B cell (primary cell): ENCODE measurements around the gene CEP295NL. TPM values are rescaled to one million over a fixed set of nuclear protein-coding genes. Genes with fewer than 3 reads are reported as not detected.

ENCODE experiments used
- ATAC-seq: fragments of 200-7000 bp; cut with Tn5 transposase; one replicate; pipeline ENCODE4 v1.10.0; 2021; ENCODE audit warnings: low read depth, mild to moderate bottlenecking, moderate number of reproducible peaks, moderate library complexity
- CTCF ChIA-PET: fragments of 350-600 bp; sonication (Branson Sonifier 250); formaldehyde crosslinking; loops from one replicate; lab custom pipeline; 2021; ENCODE audit warnings: antibody characterized with exemption, inconsistent platforms; lab: Charles Lee
- POLR2A ChIA-PET: fragments of 350-600 bp; sonication (Branson Sonifier 250); formaldehyde crosslinking; loops from one replicate; lab custom pipeline; 2021; ENCODE audit warnings: antibody characterized with exemption; lab: Charles Lee
- DNase-seq: peaks from one replicate; pipeline ENCODE4 v3.0.0; 2013
- H2AFZ ChIP-seq: 2 replicates; pipeline ENCODE4 v1.6.1; 2012; ENCODE audit warnings: mild to moderate bottlenecking, low read depth, low read length; ENCODE audit not compliant: insufficient read depth, poor library complexity, severe bottlenecking
- H3K27ac ChIP-seq, 2 donors: 1 replicate in 1 of 2; 2 replicates in 1 of 2; pipeline ENCODE4 v1.5.1; 2012 to 2013; ENCODE audit warnings: low read length in 2 of 2, mild to moderate bottlenecking in 2 of 2, moderate library complexity in 1 of 2
- H3K27me3 ChIP-seq, 4 experiments: fragments of 200-600 bp in 1 of 4; sonication (generic) in 1 of 4; replicated peaks in 1 of 4; 1 replicate in 2 of 4; 2 replicates in 2 of 4; pipeline versions ENCODE4 v1.6.1 to v1.7.0; 2013 to 2016; ENCODE audit warnings: low read length in 3 of 4, mild to moderate bottlenecking in 2 of 4, mixed read lengths in 1 of 4, moderate library complexity in 1 of 4; ENCODE audit not compliant: insufficient read depth in 4 of 4, control insufficient read depth in 3 of 4; ENCODE audit errors: control extremely low read depth in 1 of 4
- H3K36me3 ChIP-seq, 2 experiments: replicated peaks in 1 of 2; 1 replicate in 1 of 2; 2 replicates in 1 of 2; pipeline versions ENCODE4 v1.6.1 to v1.7.1; 2013; ENCODE audit warnings: low read length in 1 of 2; ENCODE audit not compliant: insufficient read depth in 2 of 2, control insufficient read depth in 1 of 2; ENCODE audit errors: control extremely low read depth in 1 of 2, extremely low read depth in 1 of 2
- H3K4me1 ChIP-seq, 2 donors: fragments of 200-600 bp in 1 of 2; sonication (generic) in 1 of 2; 1 replicate in 1 of 2; 2 replicates in 1 of 2; pipeline versions ENCODE4 v1.5.1 to v1.6.1; 2013 to 2017; ENCODE audit warnings: low read length in 2 of 2; ENCODE audit not compliant: control insufficient read depth in 2 of 2, insufficient read depth in 2 of 2
- H3K4me2 ChIP-seq: replicated peaks from 2 replicates; pipeline ENCODE3; 2012; ENCODE audit warnings: mild to moderate bottlenecking, low read depth, low read length; ENCODE audit not compliant: poor library complexity, severe bottlenecking
- H3K4me3 ChIP-seq, 5 experiments: fragments of 200-600 bp in 1 of 5; sonication (generic) in 1 of 5; 1 replicate in 3 of 5; 2 replicates in 2 of 5; pipeline versions ENCODE4 v1.5.1 to v1.7.0; 2011 to 2016; ENCODE audit warnings: low read length in 4 of 5, mild to moderate bottlenecking in 4 of 5, low read depth in 2 of 5, control low read depth in 1 of 5, moderate library complexity in 1 of 5; ENCODE audit not compliant: insufficient read depth in 1 of 5; ENCODE audit errors: control extremely low read depth in 1 of 5, extremely low read depth in 1 of 5
- H3K79me2 ChIP-seq: fragments of 200-600 bp; sonication (generic); one replicate; pipeline ENCODE4 v1.6.0; 2016; ENCODE audit warnings: low read length; ENCODE audit not compliant: control insufficient read depth, insufficient read depth
- H3K9ac ChIP-seq: fragments of 200-600 bp; sonication (generic); 2 replicates; pipeline ENCODE4 v1.6.1; 2017; ENCODE audit warnings: mild to moderate bottlenecking, low read length, moderate library complexity
- H3K9me3 ChIP-seq, 3 donors: one replicate each; pipeline versions ENCODE4 v1.6.1 to v1.7.1; 2013; ENCODE audit warnings: low read length in 2 of 3; ENCODE audit not compliant: control insufficient read depth in 2 of 3, insufficient read depth in 1 of 3; ENCODE audit errors: control extremely low read depth in 1 of 3
- H4K20me1 ChIP-seq: 2 replicates; pipeline ENCODE4 v1.6.0; 2012; ENCODE audit warnings: mild to moderate bottlenecking, low read length; ENCODE audit not compliant: insufficient read depth, control insufficient read depth, poor library complexity, severe bottlenecking
- H3K27ac Mint-ChIP-seq: one replicate; pipeline ENCODE4 v1.8.0; 2021; ENCODE audit warnings: mixed read lengths
- H3K27me3 Mint-ChIP-seq: one replicate; pipeline ENCODE4 v1.8.0; 2021; ENCODE audit warnings: mixed read lengths
- H3K4me1 Mint-ChIP-seq: one replicate; pipeline ENCODE4 v1.8.0; 2021; ENCODE audit warnings: mixed read lengths
- H3K4me3 Mint-ChIP-seq: one replicate; pipeline ENCODE4 v1.8.0; 2021; ENCODE audit warnings: mixed read lengths
- H3K9me3 Mint-ChIP-seq: one replicate; pipeline ENCODE4 v1.8.0; 2022; ENCODE audit warnings: mixed read lengths; ENCODE audit not compliant: insufficient read depth
- EZH2 ChIP-seq: IDR thresholded peaks from 2 replicates; pipeline ENCODE4 v1.6.1; 2012; ENCODE audit warnings: borderline replicate concordance, low read depth, mild to moderate bottlenecking, moderate library complexity, low read length; ENCODE audit not compliant: insufficient read depth, poor library complexity, severe bottlenecking
- WGBS: methylation state at CpG from one replicate; pipeline ENCODE4 v1.1.5; 2013; ENCODE audit warnings: missing lambda C conversion rate; ENCODE audit not compliant: insufficient coverage; 5-methylcytosine and 5-hydroxymethylcytosine counted together
- intact Hi-C: fragments of 100-400 bp; cut with micrococcal nuclease; formaldehyde crosslinking; loops from one replicate; pipeline ENCODE4 v1.10.0; 2022
- polyA plus RNA-seq: library from polyadenylated mRNA; depleted of rRNA; stranded (reverse); fragments of >200 nt; gene quantifications from 2 replicates; pipeline ENCODE4 v1.2.3, GENCODE V29; 2012
- total RNA-seq, 2 donors: library from RNA; stranded (reverse); fragments of 120-200 nt in 1 of 2; gene quantifications; 1 replicate in 1 of 2; 2 replicates in 1 of 2; pipeline versions ENCODE4 v1.2.3 to v1.2.4, GENCODE V29; 2013 to 2022
- TF ChIP-seq, protein P1 (sequence below): fragments of 200-600 bp; IDR thresholded peaks from one replicate; pipeline ENCODE4 v1.8.0; 2022; ENCODE audit warnings: antibody characterized with exemption, mild to moderate bottlenecking

The CEP295NL gene
- total and polyA plus RNA-seq, 2 donors (not counting 1 experiment from before 2014, with no cell fraction given): 0.09 to 1.3 TPM

DNA sequence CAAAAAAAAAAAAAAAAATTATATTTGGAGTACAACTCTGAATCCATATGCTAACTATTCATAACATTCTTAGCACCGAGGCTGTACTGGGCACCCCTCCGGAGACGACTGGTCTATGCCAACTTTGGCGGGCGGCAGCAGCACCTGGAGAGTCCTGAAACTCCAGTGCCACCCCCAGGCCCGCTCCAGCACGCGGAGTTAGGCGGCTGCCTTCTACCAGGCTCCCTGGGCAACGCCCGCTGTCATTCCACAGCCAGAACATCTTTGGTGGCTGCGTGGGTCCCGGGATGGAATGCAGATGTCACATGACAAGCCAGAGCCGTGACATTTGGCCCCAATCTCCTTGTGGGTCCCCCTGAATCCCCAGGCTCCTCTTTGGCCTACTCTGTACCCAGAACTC is 16.0 kb upstream of the CEP295NL start:
- H3K4me3 Mint-ChIP-seq: no peak overlapping the region
- peaks cover 16 to 24% of the 10 kb centered on the region in 2 donors for H3K4me1 ChIP-seq
- peaks cover 9% of the 10 kb centered on the region for H3K79me2 ChIP-seq
- no peaks in the 10 kb centered on the region for H3K36me3 ChIP-seq
- H3K9ac ChIP-seq: no peak overlapping the region
- DNase-seq (no peak), ATAC-seq (no peak)
- H3K4me3 ChIP-seq: no peak overlapping the region
- no peak overlapping the region for H3K4me2 ChIP-seq
- H3K27me3 Mint-ChIP-seq: peaks cover 7% of the 10 kb centered on the region
- no peak for TF ChIP-seq EZH2
- TF ChIP-seq, protein P1, sequence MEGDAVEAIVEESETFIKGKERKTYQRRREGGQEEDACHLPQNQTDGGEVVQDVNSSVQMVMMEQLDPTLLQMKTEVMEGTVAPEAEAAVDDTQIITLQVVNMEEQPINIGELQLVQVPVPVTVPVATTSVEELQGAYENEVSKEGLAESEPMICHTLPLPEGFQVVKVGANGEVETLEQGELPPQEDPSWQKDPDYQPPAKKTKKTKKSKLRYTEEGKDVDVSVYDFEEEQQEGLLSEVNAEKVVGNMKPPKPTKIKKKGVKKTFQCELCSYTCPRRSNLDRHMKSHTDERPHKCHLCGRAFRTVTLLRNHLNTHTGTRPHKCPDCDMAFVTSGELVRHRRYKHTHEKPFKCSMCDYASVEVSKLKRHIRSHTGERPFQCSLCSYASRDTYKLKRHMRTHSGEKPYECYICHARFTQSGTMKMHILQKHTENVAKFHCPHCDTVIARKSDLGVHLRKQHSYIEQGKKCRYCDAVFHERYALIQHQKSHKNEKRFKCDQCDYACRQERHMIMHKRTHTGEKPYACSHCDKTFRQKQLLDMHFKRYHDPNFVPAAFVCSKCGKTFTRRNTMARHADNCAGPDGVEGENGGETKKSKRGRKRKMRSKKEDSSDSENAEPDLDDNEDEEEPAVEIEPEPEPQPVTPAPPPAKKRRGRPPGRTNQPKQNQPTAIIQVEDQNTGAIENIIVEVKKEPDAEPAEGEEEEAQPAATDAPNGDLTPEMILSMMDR: no peak
- no peaks in the 10 kb centered on the region for H3K9me3 ChIP-seq
- H2AFZ ChIP-seq: no peak overlapping the region
- WGBS: 95% methylated on average over 14 of the region's 14 CpGs
- intact Hi-C loops: no loop called here
- H3K27ac Mint-ChIP-seq: no peak overlapping the region
- no peaks in the 10 kb centered on the region for H4K20me1 ChIP-seq
- peaks cover 0 to 3% (median 0%) of the 10 kb centered on the region in 4 experiments for H3K27me3 ChIP-seq
- peaks cover 16% of the 10 kb centered on the region for H3K4me1 Mint-ChIP-seq
- no peak overlapping the region for H3K27ac ChIP-seq
- CTCF ChIA-PET: interaction anchor here (0.7 kb wide), 1 partner anchor 53 kb away, joined by 3 read pairs; no protein-coding TSS in a partner anchor
- POLR2A ChIA-PET: no interaction called here
- H3K9me3 Mint-ChIP-seq: no peaks in the 10 kb centered on the region

DNA sequence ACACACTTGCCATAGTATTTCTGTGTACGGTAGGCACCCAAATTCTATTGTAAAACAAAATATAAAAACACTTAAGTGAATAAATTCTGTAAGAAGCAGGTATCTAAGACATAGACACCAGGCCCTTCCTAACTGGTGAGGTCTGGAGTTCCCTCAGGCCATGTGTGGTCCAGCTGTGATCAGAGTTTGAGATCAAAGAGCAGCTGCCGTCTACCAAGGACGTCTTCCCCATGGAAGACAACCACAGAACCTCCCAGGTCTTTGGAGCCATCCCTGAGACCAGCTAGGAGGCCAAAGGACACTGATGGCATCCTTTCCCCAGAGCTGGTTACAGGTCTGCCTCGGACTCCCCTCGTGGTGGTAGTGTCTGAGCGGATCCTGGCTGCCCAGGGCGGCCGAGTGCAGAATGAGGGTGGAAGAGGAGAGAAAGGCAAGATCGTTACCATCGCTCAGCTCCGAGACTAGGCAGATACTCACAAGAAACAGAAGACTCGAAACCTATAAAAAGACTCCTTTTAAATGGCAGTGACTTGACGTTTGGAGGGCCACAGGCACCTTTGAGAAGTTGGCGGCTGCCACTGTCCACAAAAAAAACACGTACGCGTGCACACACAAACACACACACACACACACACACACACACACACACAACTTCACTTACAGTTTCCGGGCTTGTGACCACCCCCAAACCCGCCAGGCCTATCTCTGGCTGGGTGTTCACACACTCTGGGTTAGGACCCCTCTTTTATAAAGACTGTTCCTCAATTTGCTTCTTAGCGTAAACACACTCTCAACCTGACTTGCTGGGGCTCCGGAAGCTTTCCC is 14.7 kb upstream of the CEP295NL start:
- Mint-ChIP-seq H3K27me3 (peaks cover 3% of the 10 kb centered on the region), H3K9me3 (no peaks in the 10 kb centered on the region), H3K4me3 (no peak overlapping the region), H3K4me1 (peaks cover 7% of the 10 kb centered on the region), H3K27ac (no peak overlapping the region)
- no peak overlapping the region for H3K4me3 ChIP-seq
- H3K9me3 ChIP-seq: no peaks in the 10 kb centered on the region
- ATAC-seq (no peak), DNase-seq (no peak)
- CTCF ChIA-PET: no interaction called here
- TF ChIP-seq, protein P1: no peak
- TF ChIP-seq EZH2: no peak
- H4K20me1 ChIP-seq: no peaks in the 10 kb centered on the region
- H3K79me2 ChIP-seq: peaks cover 9% of the 10 kb centered on the region
- no peak overlapping the region for H3K4me2 ChIP-seq
- no peak overlapping the region for H2AFZ ChIP-seq
- no peaks in the 10 kb centered on the region for H3K27me3 ChIP-seq
- POLR2A ChIA-PET: no interaction called here
- no peak overlapping the region for H3K9ac ChIP-seq
- intact Hi-C loops: no loop called here
- no peaks in the 10 kb centered on the region for H3K36me3 ChIP-seq
- no peak overlapping the region for H3K27ac ChIP-seq
- H3K4me1 ChIP-seq: peaks cover 10 to 11% of the 10 kb centered on the region in 2 donors
- 65% methylated on average over 16 of the region's 21 CpGs for WGBS
